Measurements from ENCODE around the gene CD40.

Gene CD40

DNA sequence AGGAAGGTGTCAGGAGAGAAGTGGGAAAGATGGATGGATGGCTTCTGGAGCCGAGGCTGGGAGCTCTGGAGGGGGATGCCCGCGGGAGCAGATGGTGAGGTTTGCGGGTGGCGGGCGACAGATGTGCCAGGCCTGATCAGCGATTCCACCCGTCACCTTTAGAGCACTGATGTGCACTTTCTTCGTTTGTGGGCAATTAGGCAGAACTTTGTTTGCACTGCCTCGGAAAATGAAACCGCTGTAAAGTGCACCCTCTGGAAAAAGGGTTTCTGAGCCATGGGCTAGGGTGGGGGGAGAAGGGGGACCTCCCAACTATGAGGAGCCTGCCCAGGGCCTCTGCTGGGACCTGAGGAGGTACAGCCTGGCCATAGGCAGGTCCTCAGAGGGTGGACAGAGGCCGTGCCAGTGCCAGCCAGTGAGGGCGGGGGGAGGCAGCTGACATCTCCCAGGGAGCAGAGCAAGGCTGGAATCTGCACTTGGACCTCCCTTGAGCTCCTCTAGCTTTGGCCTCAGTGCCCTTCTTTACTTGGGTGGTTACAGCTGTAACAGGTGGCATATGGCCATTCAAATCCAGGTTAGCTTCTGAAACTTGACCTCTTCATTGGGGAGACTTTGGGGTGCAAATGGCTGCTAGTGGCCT is 58.7 kb downstream of the CD40 start:
- no peaks in the 10 kb centered on the region for H3K36me3 ChIP-seq (ENCODE audit: control insufficient read depth, insufficient read depth, low read length)
- no peaks in the 10 kb centered on the region for H3K9me3 ChIP-seq (ENCODE audit: control insufficient read depth, insufficient read depth, low read length)
- H3K27ac ChIP-seq (ENCODE audit: low read depth, low read length): no peak overlapping the region
- no peak overlapping the region for H3K9ac ChIP-seq (ENCODE audit: low read depth, low read length)
- H3K4me1 ChIP-seq (ENCODE audit: control insufficient read depth, insufficient read depth, low read length): no peaks in the 10 kb centered on the region
- peaks cover 41% of the 10 kb centered on the region for H3K27me3 ChIP-seq (ENCODE audit: control insufficient read depth, insufficient read depth, low read length)
- no peak overlapping the region for H3K4me3 ChIP-seq (ENCODE audit: low read depth, low read length)

DNA sequence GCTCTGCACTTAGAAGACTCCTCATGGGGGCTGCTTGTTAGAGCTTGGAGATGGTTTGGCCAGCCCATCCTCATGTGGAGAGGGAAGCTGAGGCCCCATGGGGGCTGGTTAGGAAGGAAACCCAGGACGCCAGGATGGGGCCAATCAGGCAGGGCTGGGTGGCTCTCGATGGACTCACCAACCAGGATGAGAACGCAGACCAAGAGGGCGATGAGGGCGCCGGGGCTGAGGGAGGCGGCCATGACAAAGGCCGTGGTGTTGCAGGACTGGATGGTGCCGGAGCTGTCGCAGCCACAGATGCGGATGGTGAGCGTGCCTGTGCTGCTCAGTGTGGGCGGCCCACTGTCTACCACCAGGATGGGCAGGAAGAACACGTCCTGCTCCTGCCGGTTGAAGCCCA is 59.7 kb downstream of the CD40 start:
- no peak overlapping the region for H3K27ac ChIP-seq (ENCODE audit: low read depth, low read length)
- H3K9ac ChIP-seq (ENCODE audit: low read depth, low read length): no peak overlapping the region
- no peaks in the 10 kb centered on the region for H3K4me1 ChIP-seq (ENCODE audit: control insufficient read depth, insufficient read depth, low read length)
- H3K9me3 ChIP-seq (ENCODE audit: control insufficient read depth, insufficient read depth, low read length): no peaks in the 10 kb centered on the region
- no peaks in the 10 kb centered on the region for H3K36me3 ChIP-seq (ENCODE audit: control insufficient read depth, insufficient read depth, low read length)
- H3K4me3 ChIP-seq (ENCODE audit: low read depth, low read length): no peak overlapping the region
- H3K27me3 ChIP-seq (ENCODE audit: control insufficient read depth, insufficient read depth, low read length): peaks cover 32% of the 10 kb centered on the region

- Histone ChIP-seq H3K9me3 (ENCODE audit: control insufficient read depth, insufficient read depth, low read length) (no peaks in the 10 kb centered on the region), H3K27ac (ENCODE audit: low read depth, low read length) (no peak overlapping the region), H3K27me3 (ENCODE audit: control insufficient read depth, insufficient read depth, low read length) (peaks cover 21% of the 10 kb centered on the region), H3K4me3 (ENCODE audit: low read depth, low read length) (no peak overlapping the region), H3K4me1 (ENCODE audit: control insufficient read depth, insufficient read depth, low read length) (no peaks in the 10 kb centered on the region), H3K9ac (ENCODE audit: low read depth, low read length) (no peak overlapping the region), H3K36me3 (ENCODE audit: control insufficient read depth, insufficient read depth, low read length) (no peaks in the 10 kb centered on the region)
Measured at GRCh38 chr20:46178891-46179290, 60.8 kb downstream of the CD40 start.
